Activated B cell treated with CpG ODN at 0.5 μM for 24 hours (primary cell): Measurements from ENCODE around the gene CAPN13. TPM values are rescaled to one million over a fixed set of nuclear protein-coding genes. Genes with fewer than 3 reads are reported as not detected.

ENCODE experiments used
- ATAC-seq: fragments of 200-7000 bp; cut with Tn5 transposase; one replicate; pipeline ENCODE4 v1.10.0; 2021; ENCODE audit warnings: low read depth, mild to moderate bottlenecking, moderate library complexity
- CTCF ChIA-PET: fragments of 350-600 bp; sonication (Branson Sonifier 250); formaldehyde crosslinking; loops from one replicate; lab custom pipeline; 2021; ENCODE audit warnings: antibody characterized with exemption; lab: Charles Lee
- POLR2A ChIA-PET: fragments of 350-600 bp; sonication (Branson Sonifier 250); formaldehyde crosslinking; loops from one replicate; lab custom pipeline; 2021; ENCODE audit warnings: antibody characterized with exemption; lab: Charles Lee
- DNase-seq: peaks from one replicate; pipeline ENCODE4 v3.0.0; 2022
- H3K27ac Mint-ChIP-seq: one replicate; pipeline ENCODE4 v1.8.0; 2020; ENCODE audit warnings: mixed read lengths
- H3K27me3 Mint-ChIP-seq: one replicate; pipeline ENCODE4 v1.8.0; 2021; ENCODE audit warnings: mixed read lengths
- H3K36me3 Mint-ChIP-seq: one replicate; pipeline ENCODE4 v1.8.0; 2021; ENCODE audit warnings: low read depth, mixed read lengths
- H3K4me1 Mint-ChIP-seq: one replicate; pipeline ENCODE4 v1.8.0; 2021; ENCODE audit warnings: mixed read lengths
- H3K4me3 Mint-ChIP-seq: one replicate; pipeline ENCODE4 v1.8.0; 2020; ENCODE audit warnings: mild to moderate bottlenecking, mixed read lengths
- H3K9me3 Mint-ChIP-seq: one replicate; pipeline ENCODE4 v1.8.0; 2020; ENCODE audit warnings: mixed read lengths
- intact Hi-C: fragments of 100-400 bp; cut with micrococcal nuclease; formaldehyde crosslinking; loops from one replicate; pipeline ENCODE4 v1.15.1; 2024
- total RNA-seq: library from RNA; stranded (reverse); gene quantifications from 2 replicates; pipeline ENCODE4 v1.2.3, GENCODE V29; 2022
- TF ChIP-seq, protein P1 (sequence below): fragments of 200-600 bp; IDR thresholded peaks from one replicate; pipeline ENCODE4 v1.8.0; 2022; ENCODE audit warnings: antibody characterized with exemption, mild to moderate bottlenecking

Gene CAPN13
- total RNA-seq, 1 donor from 2014 or later: not detected

DNA sequence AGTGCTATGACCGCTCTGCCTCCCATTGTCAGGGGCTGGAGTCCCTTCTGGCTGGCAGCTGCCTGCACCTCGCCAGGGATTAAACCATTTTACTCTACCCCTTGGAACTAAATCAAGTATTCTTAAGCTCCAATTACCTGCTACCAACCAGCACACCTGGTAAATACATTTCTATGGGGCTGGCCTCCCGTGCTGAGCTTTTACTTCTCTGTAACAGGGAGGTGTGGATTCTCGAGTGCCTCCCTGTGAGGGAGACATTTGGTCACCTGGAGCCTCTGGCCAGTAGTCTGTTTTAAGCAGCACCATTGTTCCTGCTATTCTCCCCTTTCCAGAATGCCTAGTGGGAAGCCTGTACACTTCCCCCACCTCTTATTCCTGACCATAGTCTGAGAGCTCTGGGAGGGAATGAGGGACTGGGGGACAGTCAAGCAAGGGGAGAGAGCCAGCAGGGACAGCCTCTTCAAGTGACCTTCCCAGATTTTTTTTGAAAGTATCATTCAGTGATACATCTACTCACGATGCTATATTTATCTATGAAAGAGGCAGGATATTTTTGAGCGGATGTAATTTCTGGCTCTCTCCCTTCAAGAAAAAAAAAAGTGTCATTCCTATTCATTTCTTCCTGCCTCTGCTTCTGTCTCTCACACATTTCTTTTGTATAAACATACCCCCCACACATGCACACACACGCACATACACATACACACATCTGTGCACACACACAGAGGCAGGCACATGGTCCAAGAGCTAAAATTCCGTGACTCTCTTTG is 112.8 kb downstream of the CAPN13 start:
- ChIA-PET POLR2A (no interaction called here), CTCF (interaction anchor here (1.5 to 4.4 kb wide), 4 partner anchors 12 to 487 kb away, joined by 4 to 22 read pairs (median 7); no protein-coding TSS in a partner anchor)
- intact Hi-C loops: no loop called here
- H3K4me3 Mint-ChIP-seq: no peak overlapping the region
- DNase-seq: no peak
- no peaks in the 10 kb centered on the region for H3K36me3 Mint-ChIP-seq
- peaks cover 1% of the 10 kb centered on the region for H3K27me3 Mint-ChIP-seq
- no peak overlapping the region for H3K27ac Mint-ChIP-seq
- no peaks in the 10 kb centered on the region for H3K9me3 Mint-ChIP-seq
- TF ChIP-seq, protein P1, sequence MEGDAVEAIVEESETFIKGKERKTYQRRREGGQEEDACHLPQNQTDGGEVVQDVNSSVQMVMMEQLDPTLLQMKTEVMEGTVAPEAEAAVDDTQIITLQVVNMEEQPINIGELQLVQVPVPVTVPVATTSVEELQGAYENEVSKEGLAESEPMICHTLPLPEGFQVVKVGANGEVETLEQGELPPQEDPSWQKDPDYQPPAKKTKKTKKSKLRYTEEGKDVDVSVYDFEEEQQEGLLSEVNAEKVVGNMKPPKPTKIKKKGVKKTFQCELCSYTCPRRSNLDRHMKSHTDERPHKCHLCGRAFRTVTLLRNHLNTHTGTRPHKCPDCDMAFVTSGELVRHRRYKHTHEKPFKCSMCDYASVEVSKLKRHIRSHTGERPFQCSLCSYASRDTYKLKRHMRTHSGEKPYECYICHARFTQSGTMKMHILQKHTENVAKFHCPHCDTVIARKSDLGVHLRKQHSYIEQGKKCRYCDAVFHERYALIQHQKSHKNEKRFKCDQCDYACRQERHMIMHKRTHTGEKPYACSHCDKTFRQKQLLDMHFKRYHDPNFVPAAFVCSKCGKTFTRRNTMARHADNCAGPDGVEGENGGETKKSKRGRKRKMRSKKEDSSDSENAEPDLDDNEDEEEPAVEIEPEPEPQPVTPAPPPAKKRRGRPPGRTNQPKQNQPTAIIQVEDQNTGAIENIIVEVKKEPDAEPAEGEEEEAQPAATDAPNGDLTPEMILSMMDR: no peak
- no peaks in the 10 kb centered on the region for H3K4me1 Mint-ChIP-seq
- no peak for ATAC-seq

DNA sequence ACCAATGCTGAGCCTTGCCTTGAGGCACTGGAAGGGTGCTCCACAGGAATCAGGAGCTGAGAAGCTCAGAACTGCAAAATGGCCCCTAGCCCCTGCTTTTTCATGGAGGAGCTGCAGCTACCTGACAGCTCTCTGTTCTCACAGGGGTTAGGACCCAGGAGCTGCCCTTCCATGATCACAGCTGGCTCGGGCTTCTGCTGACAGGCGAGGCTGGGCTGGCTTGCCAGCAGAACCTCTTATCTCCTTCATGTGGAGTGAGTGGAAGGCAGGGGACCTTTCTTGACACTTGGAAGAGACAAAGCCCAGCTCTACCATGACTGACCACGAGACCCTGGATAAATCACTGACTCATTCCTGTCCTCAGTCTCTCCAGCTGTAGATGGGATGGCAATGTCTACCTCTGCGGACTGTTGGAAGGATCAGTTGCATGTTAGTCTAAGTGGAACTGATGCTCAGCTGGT is 113.4 kb downstream of the CAPN13 start:
- ATAC-seq (no peak), DNase-seq (no peak)
- CTCF ChIA-PET: interaction anchor here (1.5 to 4.4 kb wide), 2 partner anchors 13 to 486 kb away, joined by 4 to 22 read pairs; no protein-coding TSS in a partner anchor
- Mint-ChIP-seq H3K9me3 (no peaks in the 10 kb centered on the region), H3K27ac (no peak overlapping the region), H3K4me1 (no peaks in the 10 kb centered on the region), H3K4me3 (no peak overlapping the region), H3K27me3 (peaks cover 1% of the 10 kb centered on the region), H3K36me3 (no peaks in the 10 kb centered on the region)
- intact Hi-C loops: no loop called here
- TF ChIP-seq, protein P1: no peak
- POLR2A ChIA-PET: no interaction called here

DNA sequence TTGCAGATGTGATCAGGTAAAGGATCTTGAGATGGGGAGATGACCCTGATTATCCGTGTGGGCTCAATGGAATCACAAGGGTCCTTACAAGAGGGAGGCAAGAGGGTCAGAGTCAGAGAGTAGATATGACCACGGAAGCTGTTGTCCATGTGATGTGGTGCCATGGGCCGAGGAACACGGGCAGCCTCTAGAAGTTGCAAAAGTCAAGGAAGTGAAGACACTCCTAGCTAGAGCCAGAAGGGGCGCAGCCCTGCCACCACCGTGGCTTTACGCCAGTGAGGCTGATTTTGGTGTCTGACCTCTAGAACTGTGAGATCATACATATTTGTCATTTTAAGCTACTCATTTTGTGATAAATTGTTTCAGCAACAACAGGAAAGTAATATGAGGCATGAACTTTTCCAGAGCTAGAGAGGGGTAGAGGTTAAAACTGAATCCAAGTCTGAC is 114.4 kb downstream of the CAPN13 start:
- intact Hi-C loops: no loop called here
- ChIA-PET CTCF (interaction anchor here (1.1 to 4.4 kb wide), 5 partner anchors 13 to 528 kb away, joined by 3 to 22 read pairs (median 5); no protein-coding TSS in a partner anchor), POLR2A (no interaction called here)
- Mint-ChIP-seq H3K36me3 (no peaks in the 10 kb centered on the region), H3K9me3 (no peaks in the 10 kb centered on the region), H3K4me1 (no peaks in the 10 kb centered on the region), H3K4me3 (no peak overlapping the region), H3K27ac (no peak overlapping the region), H3K27me3 (peaks cover 1% of the 10 kb centered on the region)
- TF ChIP-seq, protein P1: no peak
- ATAC-seq (no peak), DNase-seq (no peak)

DNA sequence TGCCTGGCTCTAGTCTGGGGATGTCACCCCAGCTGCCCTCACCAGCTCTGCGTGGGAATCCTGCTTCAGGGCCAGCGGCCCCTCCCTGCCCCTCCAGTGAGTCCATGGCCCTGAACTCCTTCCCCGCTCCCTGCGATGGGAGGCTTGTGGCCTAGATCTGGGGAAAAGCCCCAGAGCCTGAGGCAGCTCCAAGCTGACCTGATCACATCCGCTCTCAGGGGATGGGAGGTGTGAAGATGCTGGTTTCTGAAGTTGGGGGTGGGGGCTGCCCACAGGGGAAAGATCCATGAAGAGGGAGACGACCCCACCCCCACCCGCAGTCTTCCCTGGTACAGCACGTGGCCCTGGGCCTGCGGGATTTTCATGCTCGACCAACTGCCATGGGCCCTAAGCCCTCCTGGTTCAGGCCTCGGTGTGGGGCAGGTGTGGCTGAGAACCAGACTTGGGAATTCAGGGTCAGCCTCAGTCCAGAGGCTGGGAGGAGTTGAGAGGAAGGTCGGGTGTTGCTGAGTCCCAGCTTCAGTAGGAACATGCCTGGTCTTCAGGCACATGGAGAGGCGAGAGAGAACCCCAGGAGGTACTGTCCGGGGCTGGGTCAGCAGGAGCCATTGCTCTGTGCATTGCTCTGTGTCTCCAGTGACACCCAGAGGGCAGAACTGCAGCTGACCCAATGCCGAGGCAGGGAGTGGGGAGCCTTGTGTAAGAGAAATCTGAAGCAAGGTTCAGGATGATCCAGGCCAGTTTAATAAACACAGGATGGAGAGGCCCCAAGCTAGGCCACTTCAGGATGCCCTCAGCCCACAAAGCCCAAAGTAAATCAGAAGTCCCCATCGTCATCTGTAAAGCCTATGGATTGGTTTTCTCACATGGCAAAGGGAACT is 115.1 kb downstream of the CAPN13 start:
- Mint-ChIP-seq H3K27ac (no peak overlapping the region), H3K36me3 (no peaks in the 10 kb centered on the region), H3K9me3 (no peaks in the 10 kb centered on the region), H3K27me3 (peaks cover 1% of the 10 kb centered on the region), H3K4me1 (no peaks in the 10 kb centered on the region), H3K4me3 (no peak overlapping the region)
- ATAC-seq (no peak), DNase-seq (no peak)
- ChIA-PET POLR2A (no interaction called here), CTCF (interaction anchor here (1.1 to 4.4 kb wide), 4 partner anchors 13 to 527 kb away, joined by 3 to 22 read pairs (median 6); no protein-coding TSS in a partner anchor)
- intact Hi-C loops: no loop called here
- TF ChIP-seq, protein P1: no peak
